ENCODE data around the gene BCAP29. TPM values are rescaled to one million over a fixed set of nuclear protein-coding genes. Genes with fewer than 3 reads are reported as not detected.
A peak's percentile ranks its signal among the peaks of the same experiment; 100 is the strongest.

The BCAP29 gene
- polyA plus RNA-seq, 1 of the 3 experiments (the other 2 are of a cell fraction): 29.2 TPM

DNA sequence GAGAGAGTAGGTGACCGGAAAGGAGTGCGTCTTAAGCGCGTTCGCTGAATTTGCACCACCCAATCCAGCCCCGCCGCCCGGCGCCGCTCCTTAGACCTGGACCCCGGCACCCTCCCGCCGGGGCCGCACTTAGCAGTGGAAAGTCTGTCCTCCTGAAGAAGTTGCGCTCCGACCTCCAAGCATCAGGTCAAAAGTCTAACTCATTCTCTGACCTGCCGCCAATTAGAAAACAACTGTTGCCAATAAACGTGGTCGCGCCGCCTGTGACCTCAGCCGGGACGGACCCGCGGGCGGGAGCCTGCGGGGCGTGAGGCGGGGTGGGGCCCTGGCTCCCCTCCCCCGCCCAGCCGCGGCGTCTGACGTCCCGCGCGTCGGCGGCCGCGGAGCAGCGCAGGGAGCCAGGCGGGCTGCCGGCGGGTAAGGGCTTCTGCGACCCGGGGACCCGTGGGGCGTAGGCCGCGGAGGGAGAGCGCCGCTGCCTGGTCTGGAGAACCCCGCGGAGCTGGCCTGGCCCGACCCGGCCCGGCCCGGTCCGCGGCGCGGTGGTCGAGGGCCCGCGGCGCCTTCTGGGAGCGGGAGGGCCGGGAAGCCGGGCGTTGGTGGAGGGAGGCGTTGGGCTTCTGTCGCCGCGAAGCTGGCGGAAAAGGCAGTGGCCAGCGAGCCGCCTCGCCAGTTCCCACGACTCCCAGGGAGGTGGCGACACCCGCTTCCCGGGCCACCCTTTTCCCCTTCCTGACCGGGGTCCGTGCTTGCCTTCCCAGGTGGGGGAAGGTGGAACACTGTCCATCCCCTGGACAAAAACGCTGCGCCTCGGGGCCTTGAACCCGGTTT, at the start of gene BCAP29 (continued):
- TF ChIP-seq IRF3 (IDR thresholded peaks at IDR 0.05; ENCODE audit: low read depth, low read length) (no peak), RCOR1 (IDR thresholded peaks at IDR 0.05; ENCODE audit: low read length) (peak; percentile 30; the same call in 1 of the 2 replicates), JUND (IDR thresholded peaks at IDR 0.05) (no peak), MAX (IDR thresholded peaks at IDR 0.05; ENCODE audit: low read depth) (peak; percentile 74; the same call in 1 of the 2 replicates), FOXJ3 (CRISPR knock-in tag; IDR thresholded peaks at IDR 0.05) (no peak), SIN3A (IDR thresholded peaks at IDR 0.05; ENCODE audit: borderline replicate concordance, low read depth, low read length) (peak; percentile 64; the same call in 1 of the 2 replicates), POLR2AphosphoS5 (IDR thresholded peaks at IDR 0.05; ENCODE audit: low read depth, low read length) (peak; percentile 89), NRF1 (IDR thresholded peaks at IDR 0.05; ENCODE audit: low read depth, low read length) (no peak), RXRA (IDR thresholded peaks at IDR 0.05; ENCODE audit: borderline replicate concordance, low read depth) (peak; percentile 33; the same call in 1 of the 2 replicates), TAF1 (IDR thresholded peaks at IDR 0.05; ENCODE audit: borderline replicate concordance, low read depth, low read length) (peak; percentile 60; the same call in 1 of the 2 replicates), TCF12 (IDR thresholded peaks at IDR 0.05) (peak; percentile 9; the same call in 1 of the 2 replicates)
- TF ChIP-seq, protein P1, sequence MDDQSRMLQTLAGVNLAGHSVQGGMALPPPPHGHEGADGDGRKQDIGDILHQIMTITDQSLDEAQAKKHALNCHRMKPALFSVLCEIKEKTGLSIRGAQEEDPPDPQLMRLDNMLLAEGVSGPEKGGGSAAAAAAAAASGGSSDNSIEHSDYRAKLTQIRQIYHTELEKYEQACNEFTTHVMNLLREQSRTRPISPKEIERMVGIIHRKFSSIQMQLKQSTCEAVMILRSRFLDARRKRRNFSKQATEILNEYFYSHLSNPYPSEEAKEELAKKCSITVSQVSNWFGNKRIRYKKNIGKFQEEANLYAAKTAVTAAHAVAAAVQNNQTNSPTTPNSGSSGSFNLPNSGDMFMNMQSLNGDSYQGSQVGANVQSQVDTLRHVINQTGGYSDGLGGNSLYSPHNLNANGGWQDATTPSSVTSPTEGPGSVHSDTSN (IDR thresholded peaks at IDR 0.05): no peak

GRCh38 chr7:107530751-107531150, 49.3 kb upstream of the BCAP29 start:
- ChIA-PET POLR2A (interaction anchor here (0.7 kb wide), 1 partner anchor 48 kb away, joined by 3 read pairs; no protein-coding TSS in a partner anchor), CTCF (interaction anchor here (1.3 kb wide), 1 partner anchor 49 kb away, joined by 3 read pairs; the partner anchor contains the start of gene BCAP29)
- Histone ChIP-seq H3F3A (replicated peaks; ENCODE audit: insufficient read depth) (no peaks in the 10 kb centered on the region), H3K9me3 (0 out of 2 replicates have a peak, but pooled peaks cover 3% of the 10 kb centered on the region), H4K20me1 (ENCODE audit: insufficient read depth) (no peaks in the 10 kb centered on the region), H3K79me2 (ENCODE audit: insufficient read depth) (peaks cover 20% of the 10 kb centered on the region), H2AFZ (ENCODE audit: low read depth) (no peak overlapping the region), H3K4me2 (no peak overlapping the region), H3K4me3 (ENCODE audit: low read depth in 2 of 2, low read length in 1 of 2) (no peak overlapping the region), H3K4me1 (ENCODE audit: control insufficient read depth in 1 of 2, insufficient read depth in 2 of 2, low read depth in 1 of 2, low read length in 1 of 2) (peaks cover 0 to 2% of the 10 kb centered on the region in 2 experiments; a peak in 1 of 4 replicates), H3K27me3 (ENCODE audit: insufficient read depth) (no peaks in the 10 kb centered on the region), H3K27ac (ENCODE audit: low read depth in 2 of 2, low read length in 1 of 2) (no peak overlapping the region), H3K9ac (no peak overlapping the region), H3K9me2 (no peaks in the 10 kb centered on the region), H3K36me3 (replicated peaks in 1 of 2; ENCODE audit: control insufficient read depth in 1 of 2, insufficient read depth in 2 of 2, low read length in 1 of 2) (peaks cover 13 to 39% of the 10 kb centered on the region in 2 experiments)
- no peak for DNase-seq
- no peak for TF ChIP-seq RXRA (IDR thresholded peaks at IDR 0.05; ENCODE audit: borderline replicate concordance, low read depth)
- TF ChIP-seq SIN3A (IDR thresholded peaks at IDR 0.05; ENCODE audit: borderline replicate concordance, low read depth, low read length): no peak
- TF ChIP-seq USF2 (IDR thresholded peaks at IDR 0.05; ENCODE audit: borderline replicate concordance, low read depth, low read length): no peak
- no peak for TF ChIP-seq NRF1 (IDR thresholded peaks at IDR 0.05; ENCODE audit: low read depth, low read length)
- TF ChIP-seq, protein P2, sequence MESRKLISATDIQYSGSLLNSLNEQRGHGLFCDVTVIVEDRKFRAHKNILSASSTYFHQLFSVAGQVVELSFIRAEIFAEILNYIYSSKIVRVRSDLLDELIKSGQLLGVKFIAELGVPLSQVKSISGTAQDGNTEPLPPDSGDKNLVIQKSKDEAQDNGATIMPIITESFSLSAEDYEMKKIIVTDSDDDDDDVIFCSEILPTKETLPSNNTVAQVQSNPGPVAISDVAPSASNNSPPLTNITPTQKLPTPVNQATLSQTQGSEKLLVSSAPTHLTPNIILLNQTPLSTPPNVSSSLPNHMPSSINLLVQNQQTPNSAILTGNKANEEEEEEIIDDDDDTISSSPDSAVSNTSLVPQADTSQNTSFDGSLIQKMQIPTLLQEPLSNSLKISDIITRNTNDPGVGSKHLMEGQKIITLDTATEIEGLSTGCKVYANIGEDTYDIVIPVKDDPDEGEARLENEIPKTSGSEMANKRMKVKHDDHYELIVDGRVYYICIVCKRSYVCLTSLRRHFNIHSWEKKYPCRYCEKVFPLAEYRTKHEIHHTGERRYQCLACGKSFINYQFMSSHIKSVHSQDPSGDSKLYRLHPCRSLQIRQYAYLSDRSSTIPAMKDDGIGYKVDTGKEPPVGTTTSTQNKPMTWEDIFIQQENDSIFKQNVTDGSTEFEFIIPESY (IDR thresholded peaks at IDR 0.05; ENCODE audit: borderline replicate concordance, low read depth): no peak
- TF ChIP-seq MEF2A (IDR thresholded peaks at IDR 0.05; ENCODE audit: borderline replicate concordance, low read depth): no peak
- no peak for TF ChIP-seq EP300 (IDR thresholded peaks at IDR 0.05; ENCODE audit: borderline replicate concordance in 1 of 2, low read depth in 1 of 2, low read length in 1 of 2)
- no peak for TF ChIP-seq TAF1 (IDR thresholded peaks at IDR 0.05; ENCODE audit: borderline replicate concordance, low read depth, low read length)
- TF ChIP-seq MXI1 (IDR thresholded peaks at IDR 0.05; ENCODE audit: low read depth, low read length): no peak
- TF ChIP-seq, protein P3, sequence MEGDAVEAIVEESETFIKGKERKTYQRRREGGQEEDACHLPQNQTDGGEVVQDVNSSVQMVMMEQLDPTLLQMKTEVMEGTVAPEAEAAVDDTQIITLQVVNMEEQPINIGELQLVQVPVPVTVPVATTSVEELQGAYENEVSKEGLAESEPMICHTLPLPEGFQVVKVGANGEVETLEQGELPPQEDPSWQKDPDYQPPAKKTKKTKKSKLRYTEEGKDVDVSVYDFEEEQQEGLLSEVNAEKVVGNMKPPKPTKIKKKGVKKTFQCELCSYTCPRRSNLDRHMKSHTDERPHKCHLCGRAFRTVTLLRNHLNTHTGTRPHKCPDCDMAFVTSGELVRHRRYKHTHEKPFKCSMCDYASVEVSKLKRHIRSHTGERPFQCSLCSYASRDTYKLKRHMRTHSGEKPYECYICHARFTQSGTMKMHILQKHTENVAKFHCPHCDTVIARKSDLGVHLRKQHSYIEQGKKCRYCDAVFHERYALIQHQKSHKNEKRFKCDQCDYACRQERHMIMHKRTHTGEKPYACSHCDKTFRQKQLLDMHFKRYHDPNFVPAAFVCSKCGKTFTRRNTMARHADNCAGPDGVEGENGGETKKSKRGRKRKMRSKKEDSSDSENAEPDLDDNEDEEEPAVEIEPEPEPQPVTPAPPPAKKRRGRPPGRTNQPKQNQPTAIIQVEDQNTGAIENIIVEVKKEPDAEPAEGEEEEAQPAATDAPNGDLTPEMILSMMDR (IDR thresholded peaks at IDR 0.05): no peak
- TF ChIP-seq, protein P1 (IDR thresholded peaks at IDR 0.05): no peak
- no peak for TF ChIP-seq RFX5 (IDR thresholded peaks at IDR 0.05; ENCODE audit: low read length)
- TF ChIP-seq NFIC (IDR thresholded peaks at IDR 0.05; ENCODE audit: borderline replicate concordance): no peak
- no peak for TF ChIP-seq YY1 (IDR thresholded peaks at IDR 0.05; ENCODE audit: low read depth)
